ENCODE data around the gene EYA2. TPM values are rescaled to one million over a fixed set of nuclear protein-coding genes. Genes with fewer than 3 reads are reported as not detected.

EYA2 gene
- polyA plus RNA-seq, 12 donors: 1.6 to 4.4 (median 2.4) TPM; not detected in 2

DNA sequence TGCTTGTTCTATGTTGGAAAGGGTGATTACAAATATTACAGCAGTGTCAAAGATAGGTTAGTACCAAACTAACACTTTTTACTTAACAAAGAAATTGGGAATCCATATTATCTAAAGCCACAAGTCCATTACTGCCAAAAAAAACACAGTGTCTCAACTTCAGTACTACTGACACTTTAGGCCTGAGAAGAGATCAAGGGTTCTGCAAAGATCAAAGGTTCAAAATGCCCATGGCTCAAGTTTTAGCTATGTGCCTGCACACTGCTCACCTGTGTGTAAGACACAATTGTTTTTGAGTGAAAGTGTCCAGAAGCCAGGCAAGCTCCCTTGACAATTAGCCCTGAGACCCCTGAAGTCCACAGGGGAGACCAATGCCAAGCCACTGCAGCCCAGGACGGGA is 329.3 kb downstream of the EYA2 start:
- DNase-seq: no peak

DNA sequence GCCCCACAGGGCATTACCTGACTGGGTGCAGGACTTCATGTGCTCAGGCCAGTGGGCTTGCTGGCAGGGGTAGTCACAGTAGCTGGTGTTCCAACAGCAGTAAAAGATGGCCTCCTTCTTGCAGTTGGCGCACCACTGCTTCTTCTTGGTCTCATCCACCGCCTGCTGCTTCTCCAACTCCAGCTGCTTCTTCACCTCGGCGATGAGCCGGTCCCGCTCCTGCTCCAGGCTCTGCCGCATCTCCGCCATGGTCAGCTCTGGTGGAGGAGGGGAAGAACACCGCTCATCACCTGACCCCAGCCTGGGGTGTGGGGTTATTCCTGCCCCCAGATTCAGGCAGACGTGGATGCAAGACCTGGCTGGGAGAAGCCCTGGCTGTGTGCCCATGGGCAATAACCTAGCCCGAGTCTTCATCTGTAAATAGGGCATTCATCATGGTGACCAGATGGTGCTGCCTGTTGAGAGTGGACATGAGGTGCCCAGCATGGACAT is 329.7 kb downstream of the EYA2 start:
- DNase-seq: no peak

DNA sequence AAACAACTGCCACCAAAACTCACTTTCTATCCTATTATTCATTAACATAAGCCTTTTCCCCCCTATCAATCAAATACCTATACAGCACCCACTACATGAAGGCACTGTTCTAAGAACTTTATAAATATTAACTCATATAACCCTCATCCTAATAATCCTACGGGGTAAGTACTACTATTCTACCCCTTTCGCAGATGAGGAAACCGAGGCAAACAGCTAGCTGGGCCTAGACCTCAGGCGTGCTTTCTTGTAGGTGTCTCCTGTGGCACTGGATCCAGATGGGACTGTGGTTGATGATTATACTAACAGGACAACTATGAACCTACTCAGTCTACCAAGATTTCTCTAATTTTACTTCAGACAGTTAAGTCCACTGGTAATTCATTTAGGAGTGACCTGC is 330.2 kb downstream of the EYA2 start:
- DNase-seq: no peak

GRCh38 chr20:47225458-47225857 is 330.8 kb downstream of the EYA2 start:
- DNase-seq: no peak

- DNase-seq: no peak
Observed at GRCh38 chr20:47227119-47227518, 332.5 kb downstream of the EYA2 start.

- DNase-seq: no peak
Observed at GRCh38 chr20:47227576-47227975, 332.9 kb downstream of the EYA2 start.

DNA sequence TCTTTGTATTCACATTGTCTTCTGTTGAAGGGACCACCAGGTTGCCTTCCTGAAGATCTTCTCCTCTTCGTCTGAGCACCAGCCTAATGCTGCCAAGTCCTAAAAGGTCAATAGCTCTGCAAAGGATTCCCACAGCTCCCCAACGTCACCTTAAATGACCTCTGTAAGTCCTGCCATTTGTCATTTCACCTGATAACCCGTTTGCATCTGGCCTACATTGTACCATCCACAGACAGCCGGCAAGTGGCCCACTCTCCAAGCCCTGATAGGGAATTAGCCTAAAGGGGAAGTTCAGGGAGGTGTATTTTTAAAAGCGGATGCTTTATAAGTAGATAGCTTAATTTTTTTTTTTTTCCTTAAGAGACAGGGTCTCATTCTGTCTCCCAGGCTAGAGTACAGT is 334.0 kb downstream of the EYA2 start:
- DNase-seq: no peak

DNA sequence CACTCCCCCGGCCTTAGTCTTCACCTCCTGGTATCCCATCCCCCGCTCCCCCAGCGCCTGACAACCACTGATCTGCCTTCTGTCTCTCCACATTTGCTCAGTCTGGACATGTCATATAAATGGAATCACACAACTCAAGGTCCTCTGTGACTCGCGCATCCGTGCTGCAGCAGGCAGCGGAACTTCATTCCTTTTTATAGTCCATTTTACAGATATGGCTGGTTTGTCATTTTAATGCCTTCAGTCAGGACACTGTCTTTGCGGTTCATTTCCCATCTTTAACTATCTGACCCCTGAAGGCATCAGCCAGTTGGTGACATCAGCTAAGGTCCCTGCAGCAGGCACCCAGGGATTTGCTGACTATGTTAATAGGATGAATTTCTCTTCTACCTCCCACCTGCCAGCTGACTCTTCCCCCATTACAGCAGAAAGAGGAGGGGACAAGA is 336.2 kb downstream of the EYA2 start:
- DNase-seq: no peak

DNA sequence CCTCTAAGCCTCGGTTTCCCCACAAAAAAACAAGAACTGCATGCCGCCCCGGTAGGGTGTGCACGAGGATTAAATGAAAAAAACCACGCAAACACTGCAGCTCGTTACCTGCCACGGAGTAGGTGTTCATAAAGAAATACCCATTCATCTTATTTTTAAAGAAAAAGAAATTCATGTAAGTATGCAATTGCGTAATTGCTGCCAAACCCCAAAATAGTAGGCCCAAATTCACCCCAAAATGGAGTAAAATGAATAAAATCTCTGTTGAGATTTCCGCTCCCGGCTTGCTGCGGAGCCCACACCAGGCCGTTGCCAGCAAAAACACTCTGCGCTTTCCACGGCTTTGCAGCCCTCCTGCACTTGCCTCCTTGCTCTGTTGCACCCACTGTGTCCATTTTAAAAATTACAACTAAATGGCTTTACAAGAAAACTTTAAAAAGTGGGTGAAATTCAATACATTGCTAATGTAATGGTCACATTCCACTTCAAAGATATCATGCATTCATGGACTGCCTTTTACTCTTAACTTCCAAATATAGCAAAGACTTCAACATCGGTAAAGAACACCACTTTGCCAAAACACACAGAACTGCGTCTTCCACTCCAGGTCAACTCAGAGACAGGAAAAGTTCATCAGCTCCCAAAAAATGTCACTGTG is 336.9 kb downstream of the EYA2 start:
- DNase-seq: no peak

DNA sequence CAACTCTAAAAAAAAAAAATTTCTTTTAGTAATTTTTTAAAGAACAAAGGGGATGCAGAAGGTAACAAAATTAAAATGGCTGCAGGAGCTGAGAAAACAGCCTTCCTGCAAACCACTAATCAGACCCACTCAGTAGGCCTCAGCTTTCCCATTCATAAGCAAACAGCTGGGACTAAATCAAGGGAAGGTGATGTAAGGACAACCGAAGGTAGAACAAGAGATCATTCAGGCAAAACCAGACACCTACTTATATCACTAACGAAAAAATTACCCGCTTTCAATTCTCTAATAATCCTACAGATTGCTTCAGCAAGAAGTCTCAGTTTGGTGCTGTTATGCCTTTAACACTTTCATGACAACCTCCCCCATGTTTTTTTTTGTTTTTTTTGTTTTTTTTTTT is 337.9 kb downstream of the EYA2 start:
- DNase-seq: no peak

DNA sequence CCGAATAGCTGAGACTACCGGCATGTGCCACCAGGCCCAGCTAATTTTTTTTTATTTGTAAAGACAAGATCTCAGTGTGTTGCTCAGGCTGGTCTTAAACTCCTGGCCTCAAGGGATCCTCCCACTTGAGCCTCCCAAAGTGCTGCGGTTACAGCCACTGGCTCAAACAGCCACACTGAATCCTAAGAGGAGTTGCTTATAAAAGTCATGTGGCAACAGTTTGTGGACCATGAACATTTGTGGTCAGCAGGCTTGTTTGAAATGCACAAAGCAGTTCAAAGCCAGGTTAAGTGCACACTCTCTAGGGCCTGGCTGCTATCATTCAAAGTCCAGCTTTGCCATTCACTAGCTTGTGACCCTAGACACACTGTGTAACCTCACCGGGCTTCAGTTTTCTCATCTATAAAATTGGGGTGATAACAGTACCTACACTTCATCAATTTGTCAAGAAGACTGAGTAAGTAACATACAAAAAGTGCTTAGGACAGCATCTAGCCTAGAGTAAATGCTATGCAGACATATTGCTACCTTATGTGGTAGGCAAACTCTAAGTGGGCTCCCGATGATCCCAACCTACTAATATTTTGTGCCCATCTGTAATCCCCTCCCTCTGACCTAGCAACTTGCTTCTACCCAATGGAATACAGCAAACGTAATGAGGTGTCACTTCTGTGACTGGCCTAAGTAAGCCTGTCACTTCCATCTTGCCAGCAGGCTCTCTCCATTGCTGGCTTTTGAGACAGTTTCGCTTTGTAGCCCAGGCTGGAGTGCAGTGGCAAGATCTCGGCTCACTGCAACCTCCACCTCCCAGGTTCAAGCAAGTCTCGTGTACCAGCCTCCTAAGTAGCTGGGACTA is 338.9 kb downstream of the EYA2 start:
- DNase-seq: no peak

DNA sequence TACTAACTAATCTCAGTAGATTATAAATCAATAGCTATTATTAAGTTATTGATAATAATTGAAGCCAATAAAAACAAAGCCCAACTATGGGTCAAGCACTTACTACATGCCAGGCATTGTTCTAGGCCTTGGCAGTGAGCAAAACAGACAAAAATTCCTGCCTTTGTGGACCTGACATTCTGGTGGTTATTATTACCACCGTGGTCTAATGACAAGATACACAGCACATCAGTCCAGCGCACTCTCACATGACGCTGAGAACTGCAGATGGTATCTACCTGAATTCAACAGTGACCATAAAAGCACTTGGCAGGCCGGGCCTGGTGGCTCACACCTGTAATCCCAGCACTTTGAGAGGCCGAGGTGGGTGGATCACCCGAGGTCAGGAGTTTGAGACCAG is 340.5 kb downstream of the EYA2 start:
- no peak for DNase-seq

DNA sequence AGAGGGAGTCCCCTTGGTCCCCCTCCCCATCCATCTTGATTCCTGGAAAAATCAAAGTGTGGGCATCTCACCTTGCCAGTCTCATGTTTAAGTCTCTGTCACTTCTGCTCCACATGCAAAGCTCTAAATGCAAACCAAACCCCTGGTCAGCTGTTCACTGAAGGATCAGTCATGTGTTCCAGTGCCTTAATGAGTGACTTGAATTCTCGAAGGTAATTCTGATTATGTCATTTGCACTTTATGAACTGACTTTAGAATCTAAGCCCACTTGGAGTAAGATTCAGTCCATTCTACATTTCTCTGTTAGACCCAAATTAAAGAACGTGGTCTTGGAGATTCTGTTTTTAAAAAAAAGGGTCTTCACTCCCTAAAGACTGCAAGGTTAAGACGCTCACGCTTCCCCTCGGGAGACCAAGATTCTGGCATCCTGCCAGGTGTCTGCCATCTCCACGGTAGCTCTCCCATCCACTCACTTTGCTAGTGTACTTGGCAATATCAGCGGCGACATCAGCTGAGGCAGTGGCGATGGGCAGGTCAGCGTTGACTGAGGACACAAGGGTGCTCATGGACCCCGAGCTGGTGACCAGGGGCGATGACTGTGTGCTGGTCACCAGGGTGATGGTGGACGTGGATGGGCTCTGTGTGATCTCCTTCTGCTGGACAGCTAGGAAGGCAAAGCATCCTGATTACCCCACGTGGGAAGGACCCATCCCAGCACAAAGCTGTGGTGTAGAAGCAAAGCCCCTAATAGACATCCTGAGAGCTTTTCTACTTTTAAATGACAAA is 341.4 kb downstream of the EYA2 start:
- DNase-seq: no peak

DNA sequence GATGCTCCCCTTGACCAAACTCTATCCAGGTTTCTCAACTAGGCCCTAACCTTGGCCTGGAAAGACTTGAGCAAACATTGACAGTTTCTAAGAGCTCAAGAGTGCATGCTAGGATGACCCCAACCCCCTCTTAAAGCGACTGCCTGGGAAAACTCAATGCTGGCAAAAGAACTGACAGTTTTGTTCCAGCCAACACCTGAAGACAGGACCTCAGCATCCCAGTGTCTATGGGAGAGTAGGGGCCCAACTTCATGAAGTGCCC is 341.9 kb downstream of the EYA2 start:
- DNase-seq: no peak

DNA sequence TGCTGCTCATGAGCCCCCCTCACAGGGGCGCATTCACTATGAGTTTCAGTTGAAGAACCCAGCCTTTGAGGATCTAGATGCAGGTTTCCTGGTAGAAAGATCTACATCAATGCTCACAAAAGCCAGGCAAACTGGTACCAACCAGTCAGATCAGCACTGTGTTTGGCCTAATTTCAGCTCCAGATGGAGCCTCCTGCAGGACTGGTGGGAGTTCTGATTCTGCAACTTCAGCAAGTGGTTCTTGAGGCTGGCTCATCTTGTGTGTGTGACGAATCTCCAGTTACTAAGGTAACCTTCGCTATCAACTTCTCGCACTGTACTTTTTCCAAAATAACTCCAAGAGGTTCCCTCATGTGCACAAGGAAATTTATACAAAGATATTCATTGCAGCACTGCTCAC is 343.1 kb downstream of the EYA2 start:
- DNase-seq: no peak

Other genes with a start within 250 kb of the EYA2 start
- gene SLC13A3, start 243.4 kb upstream of the EYA2 start, polyA plus RNA-seq (ENCODE audit: insufficient read length in 12 of 12): 1 to 10 TPM in 10 of 12 donors, not detected in 2; 2.4 to 4.7 (median 3.3) TPM
- 10 to 100 TPM in 10 of 12 donors, 1 to 10 TPM in 1, not detected in 1; 9.7 to 13.2 (median 11.0) TPM for gene TP53RK, start 205.4 kb upstream of the EYA2 start, polyA plus RNA-seq (ENCODE audit: insufficient read length in 12 of 12)
- 10 to 100 TPM in 11 of 12 donors, not detected in 1; 15.1 to 22.3 (median 19.5) TPM for gene SLC2A10, start 185.2 kb upstream of the EYA2 start, polyA plus RNA-seq (ENCODE audit: insufficient read length in 12 of 12)

All from muscle of arm (tissue), 12 donors.